ENCODE results near the gene FGF18. TPM values are rescaled to one million over a fixed set of nuclear protein-coding genes. Genes with fewer than 3 reads are reported as not detected.

Gene FGF18
- total RNA-seq, 3 donors from 2014 or later (not counting 1 experiment from before 2014, with no cell fraction given): 0.16 to 0.25 (median 0.23) TPM

DNA sequence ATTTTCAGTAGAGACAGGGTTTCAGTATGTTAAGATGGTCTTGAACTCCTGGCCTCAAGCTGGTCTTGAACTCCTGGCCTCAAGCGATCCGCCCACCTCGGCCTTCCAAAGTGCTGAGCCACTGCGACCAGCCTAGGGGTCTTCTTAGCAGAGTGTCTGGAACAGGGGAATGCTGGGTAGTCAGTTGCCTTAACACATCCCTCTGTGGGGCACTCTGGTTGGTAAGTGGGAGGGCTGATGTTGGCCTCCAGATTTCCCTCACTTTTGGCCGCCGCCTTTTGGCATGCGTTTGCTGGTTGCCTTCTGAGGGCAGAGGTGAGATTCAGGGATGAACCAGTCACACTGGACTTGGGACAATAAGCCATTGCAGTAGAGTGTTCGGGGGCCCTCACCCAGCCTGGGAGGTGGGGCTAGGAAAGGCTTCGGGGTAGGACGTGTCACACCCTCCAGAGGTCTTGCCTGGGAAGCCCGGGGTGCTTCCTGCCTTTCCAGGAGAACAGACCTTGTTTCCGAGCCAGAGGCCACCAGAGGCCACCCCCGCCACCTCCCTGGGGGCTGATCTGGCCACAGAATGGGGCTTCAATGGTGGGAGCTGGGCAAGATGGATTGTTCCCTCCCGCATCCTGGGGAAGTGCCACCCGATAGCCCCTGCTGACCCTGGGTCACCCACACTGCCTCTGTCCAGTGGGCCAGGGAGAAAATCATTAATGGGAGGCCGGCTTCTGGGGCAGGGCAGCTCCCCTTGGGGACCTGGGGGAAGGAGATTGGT, 13.3 kb downstream of the FGF18 start:
- Mint-ChIP-seq H3K36me3 (no peaks in the 10 kb centered on the region), H3K4me3 (no peak overlapping the region), H3K9me3 (no peaks in the 10 kb centered on the region), H3K27ac (no peak overlapping the region), H3K4me1 (no peaks in the 10 kb centered on the region), H3K27me3 (ENCODE audit: low read depth in 2 of 2) (no peaks in the 10 kb centered on the region)
- Histone ChIP-seq H3K27ac (ENCODE audit: low read length) (no peak overlapping the region), H3K4me3 (ENCODE audit: low read length) (no peak overlapping the region), H3K4me1 (ENCODE audit: control insufficient read depth, insufficient read depth, low read length) (no peaks in the 10 kb centered on the region), H3K9me3 (ENCODE audit: control insufficient read depth, insufficient read depth, low read length) (no peaks in the 10 kb centered on the region), H3K27me3 (ENCODE audit: control insufficient read depth, insufficient read depth, low read length) (no peaks in the 10 kb centered on the region), H3K36me3 (ENCODE audit: control insufficient read depth, insufficient read depth, low read length) (no peaks in the 10 kb centered on the region)
- TF ChIP-seq, protein P1, sequence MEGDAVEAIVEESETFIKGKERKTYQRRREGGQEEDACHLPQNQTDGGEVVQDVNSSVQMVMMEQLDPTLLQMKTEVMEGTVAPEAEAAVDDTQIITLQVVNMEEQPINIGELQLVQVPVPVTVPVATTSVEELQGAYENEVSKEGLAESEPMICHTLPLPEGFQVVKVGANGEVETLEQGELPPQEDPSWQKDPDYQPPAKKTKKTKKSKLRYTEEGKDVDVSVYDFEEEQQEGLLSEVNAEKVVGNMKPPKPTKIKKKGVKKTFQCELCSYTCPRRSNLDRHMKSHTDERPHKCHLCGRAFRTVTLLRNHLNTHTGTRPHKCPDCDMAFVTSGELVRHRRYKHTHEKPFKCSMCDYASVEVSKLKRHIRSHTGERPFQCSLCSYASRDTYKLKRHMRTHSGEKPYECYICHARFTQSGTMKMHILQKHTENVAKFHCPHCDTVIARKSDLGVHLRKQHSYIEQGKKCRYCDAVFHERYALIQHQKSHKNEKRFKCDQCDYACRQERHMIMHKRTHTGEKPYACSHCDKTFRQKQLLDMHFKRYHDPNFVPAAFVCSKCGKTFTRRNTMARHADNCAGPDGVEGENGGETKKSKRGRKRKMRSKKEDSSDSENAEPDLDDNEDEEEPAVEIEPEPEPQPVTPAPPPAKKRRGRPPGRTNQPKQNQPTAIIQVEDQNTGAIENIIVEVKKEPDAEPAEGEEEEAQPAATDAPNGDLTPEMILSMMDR (IDR thresholded peaks at IDR 0.05): no peak
- intact Hi-C loops (cut with micrococcal nuclease): no loop called here
- no peak for ATAC-seq
- WGBS (ENCODE audit: insufficient coverage): 91% methylated on average over 16 of the region's 16 CpGs
- no peak for DNase-seq

- ATAC-seq: no peak
- no peaks in the 10 kb centered on the region for H3K4me1 Mint-ChIP-seq
- WGBS (ENCODE audit: insufficient coverage): 64% methylated on average over 6 of the region's 6 CpGs
- no peaks in the 10 kb centered on the region for H3K27me3 ChIP-seq (ENCODE audit: control insufficient read depth, insufficient read depth, low read length)
- no peak overlapping the region for H3K4me3 Mint-ChIP-seq
- no peak for DNase-seq
- TF ChIP-seq, protein P1 (IDR thresholded peaks at IDR 0.05): no peak
- no peak overlapping the region for H3K4me3 ChIP-seq (ENCODE audit: low read length)
- no peaks in the 10 kb centered on the region for H3K36me3 ChIP-seq (ENCODE audit: control insufficient read depth, insufficient read depth, low read length)
- no peaks in the 10 kb centered on the region for H3K4me1 ChIP-seq (ENCODE audit: control insufficient read depth, insufficient read depth, low read length)
- H3K9me3 ChIP-seq (ENCODE audit: control insufficient read depth, insufficient read depth, low read length): no peaks in the 10 kb centered on the region
- H3K36me3 Mint-ChIP-seq: no peaks in the 10 kb centered on the region
- no peak overlapping the region for H3K27ac ChIP-seq (ENCODE audit: low read length)
- H3K27ac Mint-ChIP-seq: no peak overlapping the region
- intact Hi-C loops (cut with micrococcal nuclease): no loop called here
- no peaks in the 10 kb centered on the region for H3K9me3 Mint-ChIP-seq
- no peaks in the 10 kb centered on the region for H3K27me3 Mint-ChIP-seq (ENCODE audit: low read depth in 2 of 2)
These were observed 13.9 kb downstream of the FGF18 start for GRCh38 chr5:171433352-171433698.

DNA sequence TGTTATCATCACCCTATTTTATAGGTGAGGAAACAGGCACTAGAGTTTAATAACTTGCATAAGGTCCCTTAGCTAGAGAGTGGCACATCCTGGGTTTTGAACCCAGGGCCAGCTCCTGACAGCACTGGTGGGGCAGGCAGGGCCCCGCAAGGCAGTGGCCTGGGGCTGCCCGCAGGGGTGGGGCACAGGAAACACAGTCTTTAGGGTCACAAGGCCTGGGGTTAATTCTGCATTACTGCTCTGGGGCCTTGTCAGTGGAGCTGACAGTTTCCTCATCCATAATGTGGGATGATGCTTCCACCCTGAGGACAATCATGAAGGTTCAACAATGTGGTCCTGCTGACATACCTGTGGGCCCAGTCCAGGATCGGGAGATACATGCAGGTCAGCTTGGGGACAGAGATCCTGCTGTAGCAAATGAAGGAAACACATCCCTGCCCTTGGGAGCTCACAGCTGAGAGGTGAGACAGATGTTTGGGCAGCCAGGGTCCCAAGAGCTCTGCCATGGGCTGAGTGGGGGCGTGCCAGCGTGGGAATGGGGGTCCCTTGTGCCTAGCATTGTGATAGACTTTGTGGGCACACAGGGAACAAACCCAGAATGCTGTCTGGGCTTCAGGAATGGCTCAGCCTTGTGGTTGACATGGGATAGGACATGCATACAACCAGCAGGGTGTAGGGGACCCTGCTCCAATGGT, 14.7 kb downstream of the FGF18 start:
- intact Hi-C loops (cut with micrococcal nuclease): no loop called here
- Histone ChIP-seq H3K27ac (ENCODE audit: low read length) (no peak overlapping the region), H3K4me1 (ENCODE audit: control insufficient read depth, insufficient read depth, low read length) (no peaks in the 10 kb centered on the region), H3K36me3 (ENCODE audit: control insufficient read depth, insufficient read depth, low read length) (no peaks in the 10 kb centered on the region), H3K27me3 (ENCODE audit: control insufficient read depth, insufficient read depth, low read length) (no peaks in the 10 kb centered on the region), H3K9me3 (ENCODE audit: control insufficient read depth, insufficient read depth, low read length) (no peaks in the 10 kb centered on the region), H3K4me3 (ENCODE audit: low read length) (no peak overlapping the region)
- WGBS (ENCODE audit: insufficient coverage): 85% methylated on average over 5 of the region's 5 CpGs
- Mint-ChIP-seq H3K27ac (no peak overlapping the region), H3K9me3 (no peaks in the 10 kb centered on the region), H3K27me3 (ENCODE audit: low read depth in 2 of 2) (no peaks in the 10 kb centered on the region), H3K36me3 (no peaks in the 10 kb centered on the region), H3K4me3 (no peak overlapping the region), H3K4me1 (no peaks in the 10 kb centered on the region)
- TF ChIP-seq, protein P1 (IDR thresholded peaks at IDR 0.05): no peak
- ATAC-seq (no peak), DNase-seq (no peak)

All from natural killer cell (primary cell).